Measurements from ENCODE around the gene URI1. TPM values are rescaled to one million over a fixed set of nuclear protein-coding genes. Genes with fewer than 3 reads are reported as not detected.
"Not testable (repeated sequence)": the region's sequence is repeated elsewhere in the genome, so short reads cannot be mapped to it uniquely, and the experiment has no call there.

Gene URI1
- total RNA-seq, 1 donor from 2014 or later: 60.6 TPM

DNA sequence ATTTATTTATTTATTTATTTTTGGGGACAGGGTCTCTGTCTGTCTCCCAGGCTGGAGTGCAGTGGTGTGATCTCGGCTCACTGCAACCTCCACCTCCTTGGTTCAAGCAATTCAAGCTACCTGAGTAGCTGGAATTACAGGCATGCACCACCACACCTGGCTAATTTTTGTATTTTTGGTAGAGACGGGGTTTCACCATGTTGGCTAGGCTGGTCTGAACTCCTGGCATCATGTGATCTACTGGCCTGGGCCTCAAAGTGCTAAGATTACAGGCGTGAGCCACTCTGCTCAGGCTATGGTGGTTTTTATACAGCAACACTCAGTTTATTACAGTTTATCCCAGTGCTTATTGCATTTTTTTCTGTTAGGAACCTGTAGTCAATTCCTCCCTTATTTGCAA is 24.1 kb downstream of the URI1 start:
- intact Hi-C loops (cut with DNase I); DNase-seq (ENCODE audit: low spot score); ATAC-seq: not testable (repeated sequence)

GRCh38 chr19:29966588-29967249 is 24.7 kb downstream of the URI1 start:
- DNase-seq (ENCODE audit: low spot score) (no peak), ATAC-seq (no peak)
- intact Hi-C loops (cut with DNase I): no loop called here

- ATAC-seq (no peak), DNase-seq (ENCODE audit: low spot score) (no peak)
- intact Hi-C loops (cut with DNase I): no loop called here
Measured at GRCh38 chr19:29967623-29968022, 25.6 kb downstream of the URI1 start.

- DNase-seq (ENCODE audit: low spot score): no peak
- intact Hi-C loops (cut with DNase I): no loop called here
- ATAC-seq: no peak
Measured at GRCh38 chr19:29969891-29970290, 27.9 kb downstream of the URI1 start.

- intact Hi-C loops (cut with DNase I): no loop called here
- DNase-seq (ENCODE audit: low spot score): no peak
Measured at GRCh38 chr19:29971002-29971401, 29.0 kb downstream of the URI1 start.

DNA sequence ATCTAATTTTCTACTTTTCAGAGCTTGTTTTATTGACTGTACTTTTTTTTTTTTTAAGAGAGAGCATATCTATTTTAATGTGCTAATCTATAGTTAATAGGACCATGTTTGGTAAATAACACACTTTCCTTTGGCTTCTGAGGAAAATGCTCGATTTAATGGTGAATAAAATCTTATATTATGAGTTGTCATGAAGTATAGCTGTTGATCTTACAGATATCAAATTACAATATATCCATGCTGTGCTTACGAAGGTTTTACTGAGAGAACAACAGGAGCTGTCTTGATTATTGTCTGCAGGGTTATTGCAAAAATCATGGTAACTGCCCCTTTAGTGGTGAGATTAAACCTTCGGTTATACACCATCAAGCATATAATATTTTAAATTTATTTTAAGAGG is 29.6 kb downstream of the URI1 start:
- intact Hi-C loops (cut with DNase I): no loop called here
- DNase-seq (ENCODE audit: low spot score) (no peak), ATAC-seq (no peak)

More at GRCh38 chr19:29971002-29971401, 29.0 kb downstream of the URI1 start:
- no peak for ATAC-seq

DNA sequence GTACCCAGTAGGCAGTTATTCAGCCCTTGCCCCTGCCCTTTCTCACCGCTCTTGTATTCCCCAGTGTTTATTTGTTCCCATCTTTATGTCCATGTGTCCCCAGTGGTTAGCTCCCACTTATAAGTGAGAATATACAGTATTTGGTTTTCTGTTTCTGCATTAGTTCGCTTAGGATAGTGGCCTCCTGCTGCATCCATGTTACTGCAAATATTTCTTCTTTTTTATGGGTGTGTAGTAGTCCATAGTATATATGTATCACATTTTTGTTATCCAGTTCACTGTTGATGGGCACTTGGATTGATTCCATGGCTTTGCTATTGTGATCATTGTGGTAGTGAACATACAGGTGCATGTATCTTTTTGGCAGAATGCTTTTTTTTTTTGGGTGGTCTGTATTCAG is 32.7 kb downstream of the URI1 start:
- ATAC-seq (no peak), DNase-seq (ENCODE audit: low spot score) (no peak)
- intact Hi-C loops (cut with DNase I): no loop called here

GRCh38 chr19:29976151-29976943 is 34.3 kb downstream of the URI1 start:
- ATAC-seq (no peak), DNase-seq (ENCODE audit: low spot score) (no peak)
- intact Hi-C loops (cut with DNase I): no loop called here

GRCh38 chr19:29978080-29978479 is 36.0 kb downstream of the URI1 start:
- no peak for ATAC-seq
- intact Hi-C loops (cut with DNase I): no loop called here
- no peak for DNase-seq (ENCODE audit: low spot score)

- intact Hi-C loops (cut with DNase I): no loop called here
- no peak for ATAC-seq
- DNase-seq (ENCODE audit: low spot score): no peak
Measured at GRCh38 chr19:29983568-29983967, 41.5 kb downstream of the URI1 start.

DNA sequence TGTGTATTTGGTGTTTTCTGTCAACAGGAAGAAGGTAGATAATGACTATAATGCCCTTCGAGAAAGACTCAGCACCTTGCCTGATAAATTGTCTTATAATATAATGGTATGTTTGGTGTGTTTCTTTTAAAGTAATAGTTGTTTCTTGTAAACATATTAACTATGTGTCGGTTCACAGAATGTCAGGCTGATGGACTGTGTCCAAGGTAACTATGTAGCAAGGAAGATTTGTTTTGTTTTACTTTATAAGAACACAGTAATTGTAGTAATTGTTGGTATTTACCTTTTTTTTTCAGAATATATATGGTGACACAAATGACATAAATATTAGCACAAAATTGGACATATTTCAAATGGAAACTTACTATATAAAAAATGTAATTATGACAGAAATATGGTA is 43.2 kb downstream of the URI1 start:
- ATAC-seq (no peak), DNase-seq (ENCODE audit: low spot score) (no peak)
- intact Hi-C loops (cut with DNase I): no loop called here

DNA sequence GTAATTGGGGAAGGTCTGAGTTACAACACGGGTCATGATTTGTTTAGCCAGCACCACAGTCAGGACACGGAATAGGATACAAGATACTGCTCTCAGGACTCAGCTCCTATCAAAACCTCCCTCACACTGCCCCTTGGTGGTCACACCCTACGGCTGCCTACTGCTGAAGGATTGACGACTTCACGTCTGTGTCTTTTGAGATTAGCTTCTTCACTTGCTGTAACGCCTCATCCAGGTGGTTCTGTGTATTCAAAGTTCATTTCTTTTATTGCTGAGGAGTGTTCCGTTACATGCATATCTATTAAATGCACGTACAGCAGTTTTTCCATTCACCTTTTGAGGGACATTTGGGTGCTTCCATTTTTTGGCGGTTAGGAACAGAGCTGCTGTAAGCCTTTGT is 46.3 kb downstream of the URI1 start:
- no peak for ATAC-seq

DNA sequence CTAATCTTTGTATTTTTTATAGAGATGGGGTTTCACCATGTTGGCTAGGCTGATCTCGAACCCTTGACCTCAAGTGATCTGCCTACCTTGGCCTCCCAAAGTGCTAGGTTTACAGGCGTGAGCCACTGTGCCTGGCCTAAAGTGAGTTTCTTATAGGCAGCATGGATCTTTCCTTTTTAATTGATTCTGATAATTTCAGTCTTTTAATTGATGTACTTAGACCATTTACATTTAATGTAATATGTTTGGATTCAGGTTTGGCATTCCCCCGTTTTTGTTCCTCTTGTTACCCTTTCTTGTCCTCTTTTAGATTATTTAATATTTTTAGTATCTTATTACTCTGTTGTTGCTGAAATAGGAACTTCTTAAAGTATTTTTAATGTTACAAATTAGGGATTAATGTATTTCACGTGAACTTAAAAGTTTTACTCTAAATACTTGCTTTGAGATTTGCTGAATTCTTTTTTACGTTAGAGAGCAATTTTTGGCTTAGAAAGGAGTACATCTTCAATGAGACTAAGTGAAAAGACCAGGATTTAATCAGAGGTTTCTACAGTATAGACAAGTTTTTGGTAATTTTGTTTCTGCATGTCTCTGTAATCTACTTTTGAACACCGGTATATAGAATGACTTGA is 50.3 kb downstream of the URI1 start:
- no peak for DNase-seq (ENCODE audit: low spot score)
- intact Hi-C loops (cut with DNase I): no loop called here
- no peak for ATAC-seq

More for the DNA sequence above, 46.3 kb downstream of the URI1 start:
- DNase-seq (ENCODE audit: low spot score): no peak
- intact Hi-C loops (cut with DNase I): no loop called here

DNA sequence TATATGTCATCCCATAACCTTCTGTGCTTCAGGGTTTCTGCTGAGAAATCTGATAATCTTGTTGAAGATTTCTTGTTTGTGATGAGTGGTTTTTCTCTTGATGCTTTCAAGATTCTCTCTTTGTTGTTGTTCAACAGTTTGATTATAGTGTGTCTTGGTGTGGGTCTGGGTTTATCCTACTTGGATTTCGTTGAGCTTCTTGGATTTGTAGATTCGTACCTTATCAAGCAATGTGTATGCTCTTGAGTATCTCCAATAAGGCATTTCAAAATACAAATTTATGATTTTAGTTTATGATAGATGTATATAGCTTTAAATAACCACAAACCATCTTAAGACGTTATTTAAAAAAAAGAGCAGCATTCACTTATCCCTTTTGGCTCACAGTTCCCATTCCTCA is 57.5 kb downstream of the URI1 start:
- DNase-seq (ENCODE audit: low spot score) (no peak), ATAC-seq (no peak)
- intact Hi-C loops (cut with DNase I): no loop called here

DNA sequence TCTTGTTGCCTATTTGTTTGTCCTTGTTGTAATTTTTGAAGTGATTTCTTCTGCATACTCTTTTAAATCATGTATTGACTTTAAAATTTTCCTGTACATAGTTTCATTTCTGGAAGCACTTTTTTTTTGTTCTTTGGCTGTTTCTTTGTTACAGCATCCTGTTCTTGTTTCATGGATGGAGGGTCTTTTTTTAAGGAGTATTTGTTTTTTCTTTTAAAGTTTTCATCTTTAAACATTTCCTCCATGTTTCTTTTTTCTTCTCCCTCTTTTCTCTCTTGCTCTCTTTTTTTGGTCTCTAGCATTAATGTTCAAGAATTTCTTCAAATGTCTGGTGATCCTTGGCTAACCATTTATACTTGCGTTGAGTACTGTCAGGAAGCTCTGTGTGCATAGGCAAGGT is 58.8 kb downstream of the URI1 start:
- no peak for DNase-seq (ENCODE audit: low spot score)
- intact Hi-C loops (cut with DNase I): no loop called here
- no peak for ATAC-seq

DNA sequence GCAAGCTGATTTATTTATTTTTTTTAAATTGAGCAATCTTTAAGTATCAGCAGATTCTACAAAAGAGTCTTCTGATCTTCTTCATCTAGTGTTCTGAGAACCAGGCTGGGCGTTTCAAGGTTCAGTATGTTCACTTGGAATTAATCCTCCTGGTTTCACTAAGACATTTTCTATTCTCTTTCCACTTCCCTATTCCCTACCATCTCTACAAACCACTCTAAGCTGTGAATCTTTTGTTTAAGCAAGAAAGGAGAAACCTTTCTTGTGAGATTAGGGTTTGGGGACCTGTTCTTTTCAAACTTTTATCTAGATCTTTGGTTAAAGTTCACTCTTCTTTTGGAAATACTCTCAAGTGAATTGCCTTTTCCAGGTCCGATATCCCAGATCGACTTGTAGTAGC is 59.3 kb downstream of the URI1 start:
- DNase-seq (ENCODE audit: low spot score): no peak
- ATAC-seq: no peak
- intact Hi-C loops (cut with DNase I): no loop called here

- ATAC-seq (no peak), DNase-seq (ENCODE audit: low spot score) (no peak)
- intact Hi-C loops (cut with DNase I): no loop called here
Measured at GRCh38 chr19:30001791-30002190, 59.8 kb downstream of the URI1 start.

DNA sequence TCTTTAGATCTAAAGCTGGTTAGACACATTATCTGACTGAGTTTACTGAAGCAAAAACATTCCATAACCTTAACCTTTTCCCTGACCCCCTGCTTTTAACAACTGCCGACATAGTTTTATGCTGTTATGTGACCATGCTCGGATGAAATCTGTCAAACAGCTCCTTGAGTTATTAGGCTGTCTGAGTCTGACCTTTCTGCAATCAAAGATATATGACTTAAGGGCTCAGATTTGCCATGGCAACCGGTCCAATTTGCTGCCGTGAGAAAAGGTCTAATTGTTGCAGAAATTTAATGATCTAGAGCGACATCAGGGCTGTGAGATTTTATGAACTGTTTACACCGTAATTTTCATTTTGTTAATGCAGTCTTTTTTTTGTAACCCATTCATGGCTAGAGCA is 61.8 kb downstream of the URI1 start:
- intact Hi-C loops (cut with DNase I): no loop called here
- DNase-seq (ENCODE audit: low spot score): no peak
- no peak for ATAC-seq

DNA sequence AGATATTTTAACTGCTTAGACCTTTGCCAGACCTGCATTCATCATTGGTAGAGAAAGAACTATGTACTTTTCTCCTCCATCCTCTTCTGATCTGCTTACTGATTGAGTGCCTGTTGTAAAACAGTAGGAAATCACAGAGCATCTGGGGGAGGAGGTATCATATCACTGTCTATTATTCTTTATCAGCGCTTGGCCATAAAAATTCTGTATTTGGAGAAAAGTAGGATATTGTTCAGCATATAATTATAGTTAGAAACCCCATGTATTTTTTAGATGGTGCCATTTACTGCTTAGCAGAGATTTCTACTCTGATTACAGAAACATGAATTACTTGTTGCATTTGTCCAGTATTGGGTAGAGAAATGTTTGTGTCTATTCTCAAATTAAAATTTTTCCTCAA is 62.4 kb downstream of the URI1 start:
- no peak for ATAC-seq
- no peak for DNase-seq (ENCODE audit: low spot score)
- intact Hi-C loops (cut with DNase I): no loop called here

GRCh38 chr19:30006207-30006606 is 64.2 kb downstream of the URI1 start:
- intact Hi-C loops (cut with DNase I): no loop called here
- DNase-seq (ENCODE audit: low spot score) (no peak), ATAC-seq (no peak)

All from sciatic nerve (tissue), 2 donors.